Aorta (tissue), 5 donors: ENCODE results near the gene SEMA6A. TPM values are rescaled to one million over a fixed set of nuclear protein-coding genes. Genes with fewer than 3 reads are reported as not detected.

Experiments used
- ATAC-seq: fragments of 200-7000 bp; cut with Tn5 transposase; one replicate; pipeline ENCODE4 v1.9.1; 2022; ENCODE audit warnings: moderate library complexity; ENCODE audit not compliant: low FRiP score
- DNase-seq, 2 donors: peaks; one replicate each; pipeline ENCODE4 v3.0.0-alpha.2; 2020
- H3K27ac ChIP-seq, 2 donors: one replicate each; pipeline ENCODE4 v1.5.1; 2013; ENCODE audit warnings: low read length in 2 of 2, mild to moderate bottlenecking in 2 of 2, moderate library complexity in 2 of 2, control low read depth in 1 of 2, inconsistent platforms in 1 of 2, low read depth in 1 of 2
- H3K27me3 ChIP-seq, 2 donors: one replicate each; pipeline ENCODE4 v1.6.1; 2013; ENCODE audit warnings: control low read depth in 1 of 2, low read length in 1 of 2, mild to moderate bottlenecking in 1 of 2, moderate library complexity in 1 of 2; ENCODE audit not compliant: insufficient read depth in 2 of 2, control insufficient read depth in 1 of 2
- H3K36me3 ChIP-seq, 2 donors: one replicate each; pipeline ENCODE4 v1.6.1; 2013; ENCODE audit warnings: control low read depth in 1 of 2, low read length in 1 of 2, mild to moderate bottlenecking in 1 of 2; ENCODE audit not compliant: insufficient read depth in 2 of 2, control insufficient read depth in 1 of 2
- H3K4me1 ChIP-seq, 2 donors: one replicate each; pipeline ENCODE4 v1.6.1; 2013; ENCODE audit warnings: low read length in 2 of 2, control low read depth in 1 of 2, mild to moderate bottlenecking in 1 of 2, moderate library complexity in 1 of 2; ENCODE audit not compliant: insufficient read depth in 2 of 2, control insufficient read depth in 1 of 2
- H3K4me3 ChIP-seq, 2 donors: one replicate each; pipeline ENCODE4 v1.5.1; 2013; ENCODE audit warnings: low read length in 2 of 2, control low read depth in 1 of 2, mild to moderate bottlenecking in 1 of 2
- H3K9me3 ChIP-seq: one replicate; pipeline ENCODE4 v1.6.1; 2013; ENCODE audit warnings: mild to moderate bottlenecking, low read length; ENCODE audit not compliant: control insufficient read depth
- WGBS, 2 donors: extraction: QIAGEN DNeasy Blood & Tissue Kit; methylation state at CpG; one replicate each; pipeline ENCODE4 v1.1.7; 2013; 5-methylcytosine and 5-hydroxymethylcytosine counted together
- intact Hi-C, 2 donors: fragments of 100-400 bp; cut with DNase I; formaldehyde crosslinking; loops; one replicate each; pipeline versions ENCODE4 v1.14.2 to v1.15.0; 2022
- polyA plus RNA-seq, 2 donors: library from polyadenylated mRNA; stranded (reverse); fragments of 200-250 nt; gene quantifications; one replicate each; pipeline ENCODE4 v1.2.3, GENCODE V29; 2013
- total RNA-seq, 2 donors: library from RNA; stranded (reverse); fragmentation: NEBNext Ultra II Directional; extraction: Animal tissue kit (Norgen Biotek cat#: 25700); gene quantifications; one replicate each; pipeline ENCODE4 v1.2.1, GENCODE V29; 2021
- donor health status: healthy with polysubstance abuse.
- donor health status: Bipolar disorder and iron deficiency.
- donor health status: DM: no; HTN: no; CAD: no.
- donor health status: DM: no; HTN: no; CAD: no.
- donor health status: DM: yes; HTN: yes; CAD: no.

The SEMA6A gene
- total and polyA plus RNA-seq, 4 donors, result 0.10 to 28.5 (median 13.0) TPM

DNA sequence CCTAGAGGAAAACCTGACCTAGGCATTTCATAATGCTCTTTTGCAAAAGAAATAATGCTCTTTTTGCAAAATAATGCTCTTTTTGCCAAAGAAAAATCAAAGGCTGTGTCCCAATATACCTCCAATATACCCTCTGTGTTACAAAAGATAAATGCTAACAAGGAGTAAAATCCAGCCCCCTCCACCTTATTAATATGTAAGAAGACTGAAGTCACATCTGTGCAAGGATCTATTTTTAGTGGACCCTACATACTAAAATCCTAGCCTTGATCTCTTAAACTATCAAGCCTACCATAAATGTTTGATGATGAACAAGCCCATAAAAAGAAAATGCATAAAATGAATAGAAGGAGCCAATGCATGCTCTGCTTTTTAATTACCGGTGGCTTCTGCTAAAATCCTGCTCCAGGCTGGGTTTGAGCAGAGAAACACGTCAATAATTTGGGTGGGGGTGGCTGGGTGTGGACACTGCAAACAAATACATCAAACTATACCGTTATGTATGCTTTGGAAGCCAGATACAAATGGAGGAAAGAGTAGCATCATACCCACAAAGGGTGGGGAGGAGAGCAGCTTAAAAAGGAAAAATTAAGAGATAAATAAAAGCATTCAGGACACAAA lies 131.6 kb downstream of the SEMA6A start:
- DNase-seq (no peak), ATAC-seq (no peak)
- Histone ChIP-seq H3K4me1 (no peaks in the 10 kb centered on the region), H3K27ac (no peak overlapping the region), H3K36me3 (no peaks in the 10 kb centered on the region), H3K4me3 (no peak overlapping the region), H3K27me3 (no peaks in the 10 kb centered on the region), H3K9me3 (no peaks in the 10 kb centered on the region)
- 93 to 97% methylated on average over 3 of the region's 3 CpGs for WGBS, 2 donors
- intact Hi-C loops, result no loop called here

DNA sequence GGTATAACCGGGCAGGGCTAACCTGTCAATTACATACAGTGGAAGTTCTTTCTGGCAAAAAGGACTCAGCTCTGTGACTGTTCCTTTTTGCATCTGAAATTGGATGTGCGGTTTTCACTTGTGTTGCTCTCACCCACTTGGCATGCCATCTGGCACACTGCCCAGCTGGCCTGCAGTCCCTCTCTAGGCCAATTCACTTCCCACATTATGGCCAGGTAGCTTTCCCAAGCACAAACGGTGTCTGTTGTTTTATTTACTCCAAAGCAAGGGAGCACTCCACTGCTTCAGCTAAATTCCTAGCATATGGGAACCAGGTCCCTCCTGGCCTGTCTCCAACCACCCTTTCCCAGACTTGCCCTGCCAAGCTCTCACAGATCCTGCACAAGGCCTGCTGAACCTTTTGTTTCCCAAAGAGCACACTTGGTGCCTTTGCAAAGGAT lies 132.5 kb downstream of the SEMA6A start:
- WGBS, 2 donors, result 6 to 10% methylated on average over 3 of the region's 3 CpGs
- DNase-seq, result no peak
- H3K27ac ChIP-seq, result no peak overlapping the region
- no peaks in the 10 kb centered on the region for H3K4me1 ChIP-seq
- ATAC-seq, result no peak
- H3K9me3 ChIP-seq, result no peaks in the 10 kb centered on the region
- intact Hi-C loops, result no loop called here
- no peaks in the 10 kb centered on the region for H3K27me3 ChIP-seq
- no peaks in the 10 kb centered on the region for H3K36me3 ChIP-seq
- H3K4me3 ChIP-seq, result no peak overlapping the region

GRCh38 chr5:116441223-116441622 lies 133.4 kb downstream of the SEMA6A start:
- H3K9me3 ChIP-seq, result no peaks in the 10 kb centered on the region
- intact Hi-C loops, result no loop called here
- no peaks in the 10 kb centered on the region for H3K27me3 ChIP-seq
- DNase-seq (no peak), ATAC-seq (no peak)
- 91 to 98% methylated on average over 2 of the region's 2 CpGs for WGBS, 2 donors
- no peaks in the 10 kb centered on the region for H3K4me1 ChIP-seq
- no peak overlapping the region for H3K27ac ChIP-seq
- no peaks in the 10 kb centered on the region for H3K36me3 ChIP-seq
- H3K4me3 ChIP-seq, result no peak overlapping the region

- no peaks in the 10 kb centered on the region for H3K27me3 ChIP-seq
- ATAC-seq, result no peak
- no peaks in the 10 kb centered on the region for H3K9me3 ChIP-seq
- WGBS, 2 donors, result 95% methylated on average over 5 of the region's 5 CpGs
- H3K4me3 ChIP-seq, result no peak overlapping the region
- H3K36me3 ChIP-seq, result no peaks in the 10 kb centered on the region
- H3K4me1 ChIP-seq, result no peaks in the 10 kb centered on the region
- DNase-seq, result no peak
- no peak overlapping the region for H3K27ac ChIP-seq
- intact Hi-C loops, result no loop called here
These were observed 134.1 kb downstream of the SEMA6A start for GRCh38 chr5:116440457-116441001.

GRCh38 chr5:116439905-116440304 lies 134.7 kb downstream of the SEMA6A start:
- Histone ChIP-seq H3K4me3 (no peak overlapping the region), H3K36me3 (no peaks in the 10 kb centered on the region), H3K27ac (no peak overlapping the region), H3K27me3 (no peaks in the 10 kb centered on the region), H3K4me1 (no peaks in the 10 kb centered on the region), H3K9me3 (no peaks in the 10 kb centered on the region)
- ATAC-seq (no peak), DNase-seq (no peak)
- intact Hi-C loops, result no loop called here
- 80 to 83% methylated on average over 5 of the region's 5 CpGs for WGBS, 2 donors

GRCh38 chr5:116438979-116439554 lies 135.6 kb downstream of the SEMA6A start:
- 15 to 17% methylated on average over 6 of the region's 6 CpGs for WGBS, 2 donors
- Histone ChIP-seq H3K4me3 (no peak overlapping the region), H3K27ac (no peak overlapping the region), H3K9me3 (no peaks in the 10 kb centered on the region), H3K36me3 (no peaks in the 10 kb centered on the region), H3K27me3 (no peaks in the 10 kb centered on the region), H3K4me1 (no peaks in the 10 kb centered on the region)
- ATAC-seq (no peak), DNase-seq (no peak)
- intact Hi-C loops, result no loop called here

DNA sequence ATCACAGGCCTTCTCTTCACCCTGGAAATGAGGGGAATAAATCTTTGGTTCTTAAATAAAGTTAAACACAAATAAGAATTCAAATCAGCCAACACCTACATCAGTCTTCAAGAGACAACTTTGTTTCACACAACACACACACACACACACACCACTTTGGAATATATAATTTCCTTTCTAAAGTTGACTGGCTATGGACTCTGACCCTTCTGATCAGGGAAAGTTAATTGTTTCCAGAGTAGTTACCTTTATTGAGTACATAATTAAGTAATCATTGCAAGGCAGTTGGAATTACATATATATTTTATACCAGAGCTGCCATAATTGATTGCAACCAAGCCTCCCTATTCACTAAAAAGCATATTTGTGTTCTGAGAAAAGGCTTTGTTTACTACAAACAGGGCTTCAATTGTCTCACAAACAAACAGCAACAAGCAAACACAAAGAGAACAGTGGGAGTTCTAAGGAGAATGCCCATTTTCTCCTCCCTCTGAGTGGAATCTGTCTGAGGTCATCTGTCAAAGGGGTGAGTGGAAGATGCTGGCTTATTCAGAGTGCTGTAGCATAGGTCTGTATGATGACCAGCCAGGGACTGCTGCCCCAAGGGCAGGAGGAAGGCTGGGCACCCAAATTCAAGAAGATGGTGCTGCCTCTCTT lies 136.6 kb downstream of the SEMA6A start:
- Histone ChIP-seq H3K9me3 (no peaks in the 10 kb centered on the region), H3K27me3 (no peaks in the 10 kb centered on the region), H3K4me3 (no peak overlapping the region), H3K36me3 (no peaks in the 10 kb centered on the region), H3K4me1 (no peaks in the 10 kb centered on the region), H3K27ac (no peak overlapping the region)
- intact Hi-C loops, result no loop called here
- DNase-seq (no peak), ATAC-seq (no peak)

GRCh38 chr5:116437351-116437705 lies 137.3 kb downstream of the SEMA6A start:
- DNase-seq (no peak), ATAC-seq (no peak)
- H3K4me1 ChIP-seq, result no peaks in the 10 kb centered on the region
- WGBS, 2 donors, result 91 to 95% methylated on average over 6 of the region's 6 CpGs
- no peak overlapping the region for H3K27ac ChIP-seq
- intact Hi-C loops, result no loop called here
- H3K36me3 ChIP-seq, result no peaks in the 10 kb centered on the region
- H3K4me3 ChIP-seq, result no peak overlapping the region
- no peaks in the 10 kb centered on the region for H3K27me3 ChIP-seq
- no peaks in the 10 kb centered on the region for H3K9me3 ChIP-seq
